Liver (tissue), 9 donors: Measurements from ENCODE around the gene CDK19. TPM values are rescaled to one million over a fixed set of nuclear protein-coding genes. Genes with fewer than 3 reads are reported as not detected.

Source experiments
- DNase-seq: peaks from one replicate; pipeline ENCODE4 v3.0.0-alpha.2; 2017; ENCODE audit warnings: low spot score
- H3K27ac ChIP-seq, 2 donors: one replicate each; pipeline ENCODE4 v1.7.0; 2013; ENCODE audit warnings: inconsistent platforms in 2 of 2, low read length in 2 of 2, control low read depth in 1 of 2, low read depth in 1 of 2, mild to moderate bottlenecking in 1 of 2
- H3K27me3 ChIP-seq, 4 donors: one replicate each; pipeline versions ENCODE4 v1.6.1 to v1.7.0; 2013; ENCODE audit warnings: low read length in 3 of 4, inconsistent platforms in 1 of 4, mild to moderate bottlenecking in 1 of 4, moderate library complexity in 1 of 4; ENCODE audit not compliant: control insufficient read depth in 4 of 4, insufficient read depth in 4 of 4
- H3K36me3 ChIP-seq, 4 donors: one replicate each; pipeline versions ENCODE4 v1.6.1 to v1.7.0; 2013; ENCODE audit warnings: low read length in 3 of 4, mild to moderate bottlenecking in 3 of 4, low read depth in 1 of 4, moderate library complexity in 1 of 4; ENCODE audit not compliant: control insufficient read depth in 4 of 4, insufficient read depth in 3 of 4
- H3K4me1 ChIP-seq, 4 donors: one replicate each; pipeline versions ENCODE4 v1.6.1 to v1.7.0; 2013; ENCODE audit warnings: low read length in 3 of 4, mild to moderate bottlenecking in 3 of 4, moderate library complexity in 1 of 4; ENCODE audit not compliant: control insufficient read depth in 4 of 4, insufficient read depth in 4 of 4
- H3K4me3 ChIP-seq, 3 donors: one replicate each; pipeline versions ENCODE4 v1.6.1 to v1.7.0; 2013; ENCODE audit warnings: low read length in 3 of 3, control low read depth in 1 of 3, low read depth in 1 of 3, mild to moderate bottlenecking in 1 of 3
- H3K9ac ChIP-seq, 2 donors: one replicate each; pipeline ENCODE4 v1.7.0; 2013; ENCODE audit warnings: low read length in 2 of 2, mild to moderate bottlenecking in 2 of 2, moderate library complexity in 2 of 2, control low read depth in 1 of 2, low read depth in 1 of 2
- H3K9me3 ChIP-seq, 4 donors: one replicate each; pipeline versions ENCODE4 v1.6.1 to v1.7.0; 2013; ENCODE audit warnings: low read length in 3 of 4; ENCODE audit not compliant: control insufficient read depth in 4 of 4
- EGR1 ChIP-seq, 2 donors: IDR thresholded peaks; 2 replicates each; pipeline ENCODE4 v1.6.1; 2016 to 2018; ENCODE audit warnings: antibody characterized with exemption in 2 of 2, low read depth in 2 of 2
- FOXA1 ChIP-seq: IDR thresholded peaks from 2 replicates; pipeline ENCODE4 v1.6.1; 2016; ENCODE audit warnings: antibody characterized with exemption
- FOXA2 ChIP-seq: IDR thresholded peaks from 2 replicates; pipeline ENCODE4 v1.6.1; 2016; ENCODE audit warnings: antibody characterized with exemption
- GABPA ChIP-seq, 2 donors: IDR thresholded peaks in 1 of 2; conservative IDR thresholded peaks in 1 of 2; 2 replicates each; pipeline ENCODE4 v1.6.1; 2016; ENCODE audit warnings: antibody characterized with exemption in 2 of 2, mild to moderate bottlenecking in 1 of 2, moderate library complexity in 1 of 2
- HNF4A ChIP-seq, 2 donors: conservative IDR thresholded peaks; 2 replicates each; pipeline ENCODE4 v1.6.1; 2016; ENCODE audit warnings: antibody characterized with exemption in 2 of 2, mild to moderate bottlenecking in 2 of 2
- HNF4G ChIP-seq: IDR thresholded peaks from 2 replicates; pipeline ENCODE4 v1.6.1; 2016; ENCODE audit warnings: antibody characterized with exemption
- JUND ChIP-seq, 2 donors: IDR thresholded peaks; 2 replicates each; pipeline ENCODE4 v1.6.1; 2016; ENCODE audit warnings: antibody characterized with exemption in 2 of 2
- NR2F2 ChIP-seq: IDR thresholded peaks from 2 replicates; pipeline ENCODE4 v1.6.1; 2016; ENCODE audit warnings: antibody characterized with exemption
- RAD21 ChIP-seq, 2 donors: IDR thresholded peaks; 2 replicates each; pipeline ENCODE4 v1.6.1; 2016; ENCODE audit warnings: antibody characterized with exemption in 2 of 2, mild to moderate bottlenecking in 2 of 2
- RXRA ChIP-seq, 2 donors: IDR thresholded peaks; 2 replicates each; pipeline ENCODE4 v1.6.1; 2017 to 2018; ENCODE audit warnings: antibody characterized with exemption in 2 of 2, mild to moderate bottlenecking in 1 of 2
- SP1 ChIP-seq: IDR thresholded peaks from 2 replicates; pipeline ENCODE4 v1.6.1; 2018; ENCODE audit warnings: antibody characterized with exemption, mild to moderate bottlenecking
- TAF1 ChIP-seq: conservative IDR thresholded peaks from 2 replicates; pipeline ENCODE4 v1.6.1; 2016; ENCODE audit warnings: antibody characterized with exemption, mild to moderate bottlenecking
- YY1 ChIP-seq: IDR thresholded peaks from 2 replicates; pipeline ENCODE4 v1.6.1; 2016; ENCODE audit warnings: antibody characterized with exemption, mild to moderate bottlenecking
- WGBS: extraction: QIAGEN DNeasy Blood & Tissue Kit; methylation state at CpG from one replicate; pipeline ENCODE4 v1.1.7; 2013; 5-methylcytosine and 5-hydroxymethylcytosine counted together
- polyA plus RNA-seq, 2 donors: library from polyadenylated mRNA; stranded (reverse) in 1 of 2; unstranded in 1 of 2; fragments of 200-250 nt in 1 of 2; fragments of >200 nt in 1 of 2; fragmentation: Nextera tagmentation in 1 of 2; extraction: Ambion mirVana in 1 of 2; gene quantifications; one replicate each; pipeline versions ENCODE4 v1.2.1 to v1.2.3, GENCODE V29; 2013 to 2015
- total RNA-seq, 2 donors: library from RNA; depleted of rRNA; stranded (reverse); fragments of >200 nt; gene quantifications; one replicate each; pipeline ENCODE4 v1.2.3, GENCODE V29; 2014
- TF ChIP-seq, protein P1 (sequence below): fragments of 150-350 bp; IDR thresholded peaks from 2 replicates; pipeline ENCODE4 v1.5.1; 2017; ENCODE audit warnings: improper control_type of control experiment, low read depth, low read length; ENCODE audit not compliant: missing input control
- TF ChIP-seq, protein P2 (sequence below): IDR thresholded peaks from 2 replicates; pipeline ENCODE4 v1.6.1; 2016; ENCODE audit warnings: antibody characterized with exemption, mild to moderate bottlenecking
- TF ChIP-seq, protein P3 (sequence below): IDR thresholded peaks from 2 replicates; pipeline ENCODE4 v1.6.1; 2016; ENCODE audit warnings: antibody characterized with exemption
- TF ChIP-seq, protein P4 (sequence below): IDR thresholded peaks from 2 replicates; pipeline ENCODE4 v1.6.1; 2016; ENCODE audit warnings: antibody characterized with exemption
- TF ChIP-seq, protein P5 (sequence below): IDR thresholded peaks from 2 replicates; pipeline ENCODE4 v1.6.1; 2016; ENCODE audit warnings: antibody characterized with exemption
- donor health status: healthy.
- donor health status: healthy.
- donor health status: healthy.
- donor health status: healthy.
- donor health status: healthy.

CDK19 gene
- 1 to 10 TPM; 5.9 to 7.6 TPM for total RNA-seq
- polyA plus RNA-seq, result 1 to 10 TPM; 1.8 to 2.0 TPM

DNA sequence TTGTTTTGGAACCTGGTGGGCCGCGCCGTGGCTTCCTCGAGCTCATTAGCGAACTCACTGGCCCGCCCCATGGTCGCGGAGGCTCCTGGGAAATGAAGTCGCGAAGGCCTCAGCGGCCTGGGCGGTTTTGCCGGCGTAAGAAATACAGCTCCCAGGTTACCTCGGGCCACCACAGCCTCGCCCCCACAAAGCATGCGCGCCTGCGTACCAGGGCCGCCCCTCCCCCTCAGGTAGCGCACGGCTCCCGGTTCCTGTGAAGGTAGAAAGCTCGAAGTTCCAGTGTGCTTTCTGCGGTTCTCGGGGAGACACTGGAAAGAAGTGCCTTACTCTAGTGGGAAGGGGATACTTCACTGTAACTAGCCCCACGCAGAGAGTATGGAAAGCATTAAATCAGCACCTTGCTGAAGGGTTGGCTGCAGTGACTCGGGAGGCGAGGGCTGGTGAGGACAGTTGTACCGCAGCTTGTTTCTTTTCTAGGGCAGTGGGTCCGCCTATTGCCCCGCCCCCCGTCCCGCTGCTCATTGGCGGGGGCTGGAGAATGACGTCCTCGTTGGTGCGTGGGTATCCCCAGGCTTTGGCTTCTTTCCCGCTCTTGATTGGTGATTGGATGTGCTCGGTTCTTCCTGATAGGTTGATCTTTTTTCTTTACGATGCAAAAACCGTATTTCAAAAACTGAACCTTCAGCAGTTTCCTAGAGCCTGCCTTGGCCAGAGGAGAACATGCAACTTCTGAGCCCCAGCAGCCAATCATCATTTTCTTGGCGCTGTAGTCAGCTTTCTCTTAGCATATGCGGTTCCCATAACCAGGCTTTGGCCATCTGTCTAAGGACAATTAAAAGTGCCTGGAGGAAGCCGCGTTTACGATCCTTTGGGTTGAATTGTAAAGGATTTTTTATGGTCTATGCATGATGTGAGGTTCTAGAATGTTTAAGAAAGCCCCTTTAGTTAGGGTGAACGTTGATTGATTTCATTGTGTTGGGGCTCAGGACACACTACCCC is at the start of gene CDK19:
Gene CDK19, minus strand, starts transcription at position 59 of the 999 bp plus-strand sequence. CDS start 333 bp downstream, outside the sequence.
- DNase-seq, result peak; percentile 97
- Histone ChIP-seq H3K9me3 (no peaks in the 10 kb centered on the region), H3K36me3 (no peaks in the 10 kb centered on the region), H3K9ac (peak within 1 kb of the TSS; percentile 69 to 87), H3K27ac (peak within 1 kb of the TSS; percentile 90 to 98), H3K4me1 (peaks cover 4 to 14% (median 8%) of the 10 kb centered on the region in 4 donors), H3K27me3 (no peaks in the 10 kb centered on the region), H3K4me3 (peak within 1 kb of the TSS; percentile 94 to 99 (median 95))
- TF ChIP-seq RXRA (IDR thresholded peaks at IDR 0.05) (peak; percentile 84 to 95), HNF4A (conservative IDR thresholded peaks at IDR 0.05) (peak; percentile 35 to 67), TAF1 (peak; percentile 62), YY1 (peak; percentile 80), JUND (IDR thresholded peaks at IDR 0.05) (peak; percentile 10 to 66), NR2F2 (peak; percentile 71), SP1 (peak; percentile 97), FOXA2 (no peak), GABPA (IDR thresholded peaks at IDR 0.05 in 1 of 2, conservative IDR thresholded peaks at IDR 0.05 in 1 of 2) (peak in 1 of 2 donors; percentile 37), RAD21 (IDR thresholded peaks at IDR 0.05) (peak in 1 of 2 donors; percentile 45), HNF4G (no peak), EGR1 (IDR thresholded peaks at IDR 0.05; ENCODE audit: low read depth in 2 of 2) (peak; percentile 97 to 98), FOXA1 (peak; percentile 9)
- TF ChIP-seq, protein P1, sequence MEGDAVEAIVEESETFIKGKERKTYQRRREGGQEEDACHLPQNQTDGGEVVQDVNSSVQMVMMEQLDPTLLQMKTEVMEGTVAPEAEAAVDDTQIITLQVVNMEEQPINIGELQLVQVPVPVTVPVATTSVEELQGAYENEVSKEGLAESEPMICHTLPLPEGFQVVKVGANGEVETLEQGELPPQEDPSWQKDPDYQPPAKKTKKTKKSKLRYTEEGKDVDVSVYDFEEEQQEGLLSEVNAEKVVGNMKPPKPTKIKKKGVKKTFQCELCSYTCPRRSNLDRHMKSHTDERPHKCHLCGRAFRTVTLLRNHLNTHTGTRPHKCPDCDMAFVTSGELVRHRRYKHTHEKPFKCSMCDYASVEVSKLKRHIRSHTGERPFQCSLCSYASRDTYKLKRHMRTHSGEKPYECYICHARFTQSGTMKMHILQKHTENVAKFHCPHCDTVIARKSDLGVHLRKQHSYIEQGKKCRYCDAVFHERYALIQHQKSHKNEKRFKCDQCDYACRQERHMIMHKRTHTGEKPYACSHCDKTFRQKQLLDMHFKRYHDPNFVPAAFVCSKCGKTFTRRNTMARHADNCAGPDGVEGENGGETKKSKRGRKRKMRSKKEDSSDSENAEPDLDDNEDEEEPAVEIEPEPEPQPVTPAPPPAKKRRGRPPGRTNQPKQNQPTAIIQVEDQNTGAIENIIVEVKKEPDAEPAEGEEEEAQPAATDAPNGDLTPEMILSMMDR, result peak; percentile 5
- TF ChIP-seq, protein P2, sequence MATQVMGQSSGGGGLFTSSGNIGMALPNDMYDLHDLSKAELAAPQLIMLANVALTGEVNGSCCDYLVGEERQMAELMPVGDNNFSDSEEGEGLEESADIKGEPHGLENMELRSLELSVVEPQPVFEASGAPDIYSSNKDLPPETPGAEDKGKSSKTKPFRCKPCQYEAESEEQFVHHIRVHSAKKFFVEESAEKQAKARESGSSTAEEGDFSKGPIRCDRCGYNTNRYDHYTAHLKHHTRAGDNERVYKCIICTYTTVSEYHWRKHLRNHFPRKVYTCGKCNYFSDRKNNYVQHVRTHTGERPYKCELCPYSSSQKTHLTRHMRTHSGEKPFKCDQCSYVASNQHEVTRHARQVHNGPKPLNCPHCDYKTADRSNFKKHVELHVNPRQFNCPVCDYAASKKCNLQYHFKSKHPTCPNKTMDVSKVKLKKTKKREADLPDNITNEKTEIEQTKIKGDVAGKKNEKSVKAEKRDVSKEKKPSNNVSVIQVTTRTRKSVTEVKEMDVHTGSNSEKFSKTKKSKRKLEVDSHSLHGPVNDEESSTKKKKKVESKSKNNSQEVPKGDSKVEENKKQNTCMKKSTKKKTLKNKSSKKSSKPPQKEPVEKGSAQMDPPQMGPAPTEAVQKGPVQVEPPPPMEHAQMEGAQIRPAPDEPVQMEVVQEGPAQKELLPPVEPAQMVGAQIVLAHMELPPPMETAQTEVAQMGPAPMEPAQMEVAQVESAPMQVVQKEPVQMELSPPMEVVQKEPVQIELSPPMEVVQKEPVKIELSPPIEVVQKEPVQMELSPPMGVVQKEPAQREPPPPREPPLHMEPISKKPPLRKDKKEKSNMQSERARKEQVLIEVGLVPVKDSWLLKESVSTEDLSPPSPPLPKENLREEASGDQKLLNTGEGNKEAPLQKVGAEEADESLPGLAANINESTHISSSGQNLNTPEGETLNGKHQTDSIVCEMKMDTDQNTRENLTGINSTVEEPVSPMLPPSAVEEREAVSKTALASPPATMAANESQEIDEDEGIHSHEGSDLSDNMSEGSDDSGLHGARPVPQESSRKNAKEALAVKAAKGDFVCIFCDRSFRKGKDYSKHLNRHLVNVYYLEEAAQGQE, result peak; percentile 83
- TF ChIP-seq, protein P3, sequence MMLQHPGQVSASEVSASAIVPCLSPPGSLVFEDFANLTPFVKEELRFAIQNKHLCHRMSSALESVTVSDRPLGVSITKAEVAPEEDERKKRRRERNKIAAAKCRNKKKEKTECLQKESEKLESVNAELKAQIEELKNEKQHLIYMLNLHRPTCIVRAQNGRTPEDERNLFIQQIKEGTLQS, result no peak
- TF ChIP-seq, protein P4, sequence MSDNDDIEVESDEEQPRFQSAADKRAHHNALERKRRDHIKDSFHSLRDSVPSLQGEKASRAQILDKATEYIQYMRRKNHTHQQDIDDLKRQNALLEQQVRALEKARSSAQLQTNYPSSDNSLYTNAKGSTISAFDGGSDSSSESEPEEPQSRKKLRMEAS, result peak; percentile 88
- TF ChIP-seq, protein P5, sequence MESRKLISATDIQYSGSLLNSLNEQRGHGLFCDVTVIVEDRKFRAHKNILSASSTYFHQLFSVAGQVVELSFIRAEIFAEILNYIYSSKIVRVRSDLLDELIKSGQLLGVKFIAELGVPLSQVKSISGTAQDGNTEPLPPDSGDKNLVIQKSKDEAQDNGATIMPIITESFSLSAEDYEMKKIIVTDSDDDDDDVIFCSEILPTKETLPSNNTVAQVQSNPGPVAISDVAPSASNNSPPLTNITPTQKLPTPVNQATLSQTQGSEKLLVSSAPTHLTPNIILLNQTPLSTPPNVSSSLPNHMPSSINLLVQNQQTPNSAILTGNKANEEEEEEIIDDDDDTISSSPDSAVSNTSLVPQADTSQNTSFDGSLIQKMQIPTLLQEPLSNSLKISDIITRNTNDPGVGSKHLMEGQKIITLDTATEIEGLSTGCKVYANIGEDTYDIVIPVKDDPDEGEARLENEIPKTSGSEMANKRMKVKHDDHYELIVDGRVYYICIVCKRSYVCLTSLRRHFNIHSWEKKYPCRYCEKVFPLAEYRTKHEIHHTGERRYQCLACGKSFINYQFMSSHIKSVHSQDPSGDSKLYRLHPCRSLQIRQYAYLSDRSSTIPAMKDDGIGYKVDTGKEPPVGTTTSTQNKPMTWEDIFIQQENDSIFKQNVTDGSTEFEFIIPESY, result peak; percentile 41
- 2% methylated on average over 48 of the region's 48 CpGs for WGBS
